Measurements from ENCODE around the gene ZBTB24. TPM values are rescaled to one million over a fixed set of nuclear protein-coding genes. Genes with fewer than 3 reads are reported as not detected.

ZBTB24 gene
- total RNA-seq, 4 donors from 2014 or later = 12.8 to 13.3 (median 12.9) TPM

GRCh38 chr6:109477725-109478124, 5.3 kb downstream of the ZBTB24 start:
- WGBS, 2 donors = 48 to 68% methylated on average over 2 of the region's 2 CpGs
- no peak for TF ChIP-seq POLR2A (IDR thresholded peaks at IDR 0.05)
- TF ChIP-seq CTCF (IDR thresholded peaks at IDR 0.05) = no peak
- Histone ChIP-seq H3K9me3 (no peaks in the 10 kb centered on the region), H3K27me3 (no peaks in the 10 kb centered on the region), H3K27ac (no peak overlapping the region), H3K4me1 (peaks cover 31 to 52% of the 10 kb centered on the region in 2 donors), H3K4me3 (replicated peaks in 1 of 3) (no peak overlapping the region), H3K36me3 (peaks cover 19 to 21% of the 10 kb centered on the region in 2 donors)
- DNase-seq = no peak
- intact Hi-C loops (cut with DNase I) = no loop called here

GRCh38 chr6:109477184-109477583, 5.8 kb downstream of the ZBTB24 start:
- Histone ChIP-seq H3K9me3 (no peaks in the 10 kb centered on the region), H3K4me3 (replicated peaks in 1 of 3) (no peak overlapping the region), H3K27ac (no peak overlapping the region), H3K36me3 (peaks cover 19 to 23% of the 10 kb centered on the region in 2 donors), H3K4me1 (peaks cover 27 to 50% of the 10 kb centered on the region in 2 donors), H3K27me3 (no peaks in the 10 kb centered on the region)
- DNase-seq = no peak
- intact Hi-C loops (cut with DNase I) = no loop called here
- TF ChIP-seq POLR2A (IDR thresholded peaks at IDR 0.05) = no peak
- no peak for TF ChIP-seq CTCF (IDR thresholded peaks at IDR 0.05)
- 83 to 98% methylated on average over 2 of the region's 2 CpGs for WGBS, 2 donors

GRCh38 chr6:109475625-109476024, 7.4 kb downstream of the ZBTB24 start:
- Histone ChIP-seq H3K36me3 (peaks cover 27 to 34% of the 10 kb centered on the region in 2 donors), H3K27me3 (no peaks in the 10 kb centered on the region), H3K4me3 (replicated peaks in 1 of 3) (no peak overlapping the region), H3K4me1 (peaks cover 17 to 34% of the 10 kb centered on the region in 2 donors), H3K9me3 (no peaks in the 10 kb centered on the region), H3K27ac (no peak overlapping the region)
- TF ChIP-seq CTCF (IDR thresholded peaks at IDR 0.05) (no peak), POLR2A (IDR thresholded peaks at IDR 0.05) (no peak)
- DNase-seq = no peak
- intact Hi-C loops (cut with DNase I) = no loop called here
- 98 to 99% methylated on average over 2 of the region's 2 CpGs for WGBS, 2 donors

- Histone ChIP-seq H3K27ac (no peak overlapping the region), H3K36me3 (peaks cover 27 to 39% of the 10 kb centered on the region in 2 donors), H3K27me3 (no peaks in the 10 kb centered on the region), H3K4me3 (replicated peaks in 1 of 3) (no peak overlapping the region), H3K9me3 (no peaks in the 10 kb centered on the region), H3K4me1 (peaks cover 10 to 28% of the 10 kb centered on the region in 2 donors)
- intact Hi-C loops (cut with DNase I) = no loop called here
- DNase-seq = no peak
- 96 to 98% methylated on average over 4 of the region's 4 CpGs for whole genome bisulfite sequencing, 2 donors
- TF ChIP-seq CTCF (IDR thresholded peaks at IDR 0.05) (no peak), POLR2A (IDR thresholded peaks at IDR 0.05) (no peak)
These were observed 8.0 kb downstream of the ZBTB24 start for GRCh38 chr6:109474995-109475394.

GRCh38 chr6:109473120-109473519, 9.9 kb downstream of the ZBTB24 start:
- no peaks in the 10 kb centered on the region for H3K9me3 ChIP-seq
- no peak for DNase-seq
- WGBS, 2 donors = 92 to 96% methylated on average over 3 of the region's 3 CpGs
- TF ChIP-seq CTCF (IDR thresholded peaks at IDR 0.05) (no peak), POLR2A (IDR thresholded peaks at IDR 0.05) (no peak)
- peaks cover 27 to 39% of the 10 kb centered on the region in 2 donors for H3K36me3 ChIP-seq
- H3K27me3 ChIP-seq = no peaks in the 10 kb centered on the region
- no peak overlapping the region for H3K4me3 ChIP-seq (replicated peaks in 1 of 3)
- intact Hi-C loops (cut with DNase I) = no loop called here
- no peak overlapping the region for H3K27ac ChIP-seq
- H3K4me1 ChIP-seq = peaks cover 0 to 12% of the 10 kb centered on the region in 2 donors

Data from thyroid gland (tissue), 4 donors.